HL-60/S4 (cell line): Measurements from ENCODE around the gene CATSPERD.

Source experiments
- in situ Hi-C: fragments of 300-500 bp; cut with MboI; formaldehyde crosslinking; loops from 2 replicates; pipeline ENCODE4 v1.14.3; 2022; ENCODE audit warnings: low sequenced_read_pairs

CATSPERD gene, protein sequence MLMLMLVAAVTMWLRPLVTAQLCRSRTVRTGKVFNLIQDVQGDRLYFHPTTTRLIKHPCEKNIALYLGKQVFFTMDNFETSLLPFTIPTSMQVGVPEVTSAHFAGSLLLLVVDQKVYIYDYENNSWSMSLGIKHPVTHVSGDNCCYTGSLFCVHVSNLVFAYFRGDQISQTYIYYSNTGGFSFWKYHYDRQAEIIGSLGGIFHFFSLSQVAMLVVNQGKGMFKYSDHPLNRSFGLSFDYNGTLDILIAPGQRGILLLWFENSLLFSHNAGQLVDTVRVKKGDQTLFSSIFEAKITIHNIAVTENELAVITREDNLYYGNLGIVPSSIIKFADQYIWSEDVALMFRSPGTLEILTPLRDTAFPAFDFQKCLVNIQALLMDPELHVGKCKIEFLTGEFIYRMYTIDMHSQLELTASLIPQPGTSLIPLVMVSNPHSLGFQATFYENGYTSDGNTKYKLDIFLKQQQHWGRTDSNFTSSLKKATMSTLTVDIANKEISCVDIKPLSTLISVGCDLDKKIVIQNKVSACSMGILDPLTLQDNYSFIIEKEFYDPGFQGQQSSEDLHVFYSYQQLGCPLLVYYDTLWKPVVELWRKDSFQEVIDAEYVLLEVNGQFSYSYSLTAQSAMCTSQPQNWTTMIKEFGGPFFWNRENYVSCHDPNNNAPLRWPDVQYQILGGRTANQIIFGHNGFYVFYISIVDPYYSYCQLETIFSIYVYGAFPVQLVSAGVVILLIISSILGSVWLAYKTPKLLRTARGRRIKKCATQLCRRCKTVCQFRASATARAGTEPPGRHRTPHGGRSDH

GRCh38 chr19:5719961-5720790 lies at the start of gene CATSPERD, which contains the start of gene LONP1:
Gene CATSPERD (plus strand): TSS chr19:5720637. CDS start chr19:5720738, 101 bp downstream.
Gene LONP1 (minus strand): TSS chr19:5720146. CDS start chr19:5720132, 14 bp downstream.
- in situ Hi-C loops = no loop called here

DNA sequence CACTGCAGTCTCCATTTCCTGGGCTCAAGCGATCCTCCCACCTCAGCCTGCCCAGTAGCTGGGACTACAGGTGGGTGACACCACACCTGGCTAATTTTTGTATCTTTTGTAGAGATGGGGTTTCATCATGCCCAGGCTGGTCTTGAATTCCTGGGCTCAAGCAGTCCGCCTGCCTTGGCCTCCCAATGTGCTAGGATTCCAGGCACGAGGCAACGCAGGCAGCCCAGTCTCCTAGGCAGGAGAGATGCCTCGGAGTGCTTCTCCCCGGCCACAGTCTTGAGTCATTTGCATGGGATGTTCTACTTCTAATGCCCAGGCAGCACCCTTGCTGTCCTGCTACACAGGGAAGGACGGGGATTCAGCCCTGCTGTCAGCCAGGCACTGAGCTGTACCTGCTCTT lies 48.8 kb upstream of the CATSPERD start:
- in situ Hi-C loops = no loop called here

- in situ Hi-C loops = no loop called here
These were observed 47.6 kb upstream of the CATSPERD start for GRCh38 chr19:5672708-5673459.

DNA sequence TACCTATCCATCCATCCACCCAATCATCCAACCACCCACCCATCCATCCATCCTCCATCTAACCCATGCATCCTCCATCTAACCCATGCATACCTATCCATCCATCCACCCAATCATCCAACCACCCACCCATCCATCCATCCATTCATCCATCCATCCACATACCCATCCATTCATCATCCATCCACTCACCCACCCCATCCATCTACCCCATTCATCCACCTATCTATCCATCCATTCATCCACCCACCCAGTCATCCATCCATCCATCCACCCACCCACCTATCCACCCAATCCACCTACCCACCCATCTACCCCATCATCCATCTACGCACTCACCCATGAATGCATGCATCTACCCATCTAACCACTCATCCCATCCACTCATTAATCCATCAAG lies 46.7 kb upstream of the CATSPERD start:
- in situ Hi-C loops = no loop called here

- in situ Hi-C loops = no loop called here
These were observed 45.7 kb upstream of the CATSPERD start for GRCh38 chr19:5674714-5675113.

- in situ Hi-C loops = no loop called here
These were observed 44.2 kb upstream of the CATSPERD start for GRCh38 chr19:5676105-5676771.

GRCh38 chr19:5676772-5677105 lies 43.7 kb upstream of the CATSPERD start:
- in situ Hi-C loops = no loop called here

- in situ Hi-C loops = no loop called here
These were observed 43.3 kb upstream of the CATSPERD start for GRCh38 chr19:5677136-5677535.

- in situ Hi-C loops = no loop called here
These were observed 42.9 kb upstream of the CATSPERD start for GRCh38 chr19:5677580-5677979.

GRCh38 chr19:5678071-5678718 lies 42.2 kb upstream of the CATSPERD start:
- in situ Hi-C loops = no loop called here

DNA sequence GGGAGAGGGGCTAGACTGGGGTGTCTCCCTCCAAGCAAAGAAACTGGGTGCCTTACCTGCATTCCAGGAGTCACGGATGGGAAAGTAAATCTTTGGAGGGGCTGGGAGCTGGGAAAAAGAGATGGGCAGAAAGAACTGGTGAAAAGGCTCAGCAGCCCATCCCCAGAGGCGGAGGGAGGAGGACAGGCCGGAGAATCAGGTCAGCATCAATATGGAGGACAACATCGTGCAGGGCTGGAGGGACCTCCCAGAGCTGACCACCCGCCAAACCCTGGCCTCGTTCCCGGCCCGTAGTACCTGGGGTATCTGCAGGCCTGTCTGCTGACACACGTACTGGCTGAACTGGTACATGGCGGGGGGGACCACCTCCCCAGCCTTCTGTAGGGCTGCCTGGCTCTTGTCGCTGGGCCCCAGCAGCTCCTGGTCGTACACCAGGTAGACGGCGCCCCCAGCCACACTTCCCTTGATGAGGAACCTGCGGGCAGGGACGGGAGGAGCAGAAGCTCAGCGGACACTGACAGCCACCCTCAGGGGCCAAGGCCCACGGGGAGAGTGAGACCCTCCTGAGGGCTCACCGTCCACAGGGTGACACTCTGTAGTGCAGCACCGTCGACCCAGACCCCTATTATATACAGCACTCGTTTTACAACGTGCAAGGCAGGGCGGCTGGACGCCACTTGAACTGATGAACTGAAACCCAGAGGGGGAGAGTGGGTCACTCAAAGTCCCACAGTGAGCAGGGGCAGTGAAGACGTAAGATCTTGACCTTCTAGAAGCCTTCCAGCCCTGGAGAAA lies 41.0 kb upstream of the CATSPERD start:
- in situ Hi-C loops = no loop called here

GRCh38 chr19:5680084-5680436 lies 40.4 kb upstream of the CATSPERD start:
- in situ Hi-C loops = no loop called here

DNA sequence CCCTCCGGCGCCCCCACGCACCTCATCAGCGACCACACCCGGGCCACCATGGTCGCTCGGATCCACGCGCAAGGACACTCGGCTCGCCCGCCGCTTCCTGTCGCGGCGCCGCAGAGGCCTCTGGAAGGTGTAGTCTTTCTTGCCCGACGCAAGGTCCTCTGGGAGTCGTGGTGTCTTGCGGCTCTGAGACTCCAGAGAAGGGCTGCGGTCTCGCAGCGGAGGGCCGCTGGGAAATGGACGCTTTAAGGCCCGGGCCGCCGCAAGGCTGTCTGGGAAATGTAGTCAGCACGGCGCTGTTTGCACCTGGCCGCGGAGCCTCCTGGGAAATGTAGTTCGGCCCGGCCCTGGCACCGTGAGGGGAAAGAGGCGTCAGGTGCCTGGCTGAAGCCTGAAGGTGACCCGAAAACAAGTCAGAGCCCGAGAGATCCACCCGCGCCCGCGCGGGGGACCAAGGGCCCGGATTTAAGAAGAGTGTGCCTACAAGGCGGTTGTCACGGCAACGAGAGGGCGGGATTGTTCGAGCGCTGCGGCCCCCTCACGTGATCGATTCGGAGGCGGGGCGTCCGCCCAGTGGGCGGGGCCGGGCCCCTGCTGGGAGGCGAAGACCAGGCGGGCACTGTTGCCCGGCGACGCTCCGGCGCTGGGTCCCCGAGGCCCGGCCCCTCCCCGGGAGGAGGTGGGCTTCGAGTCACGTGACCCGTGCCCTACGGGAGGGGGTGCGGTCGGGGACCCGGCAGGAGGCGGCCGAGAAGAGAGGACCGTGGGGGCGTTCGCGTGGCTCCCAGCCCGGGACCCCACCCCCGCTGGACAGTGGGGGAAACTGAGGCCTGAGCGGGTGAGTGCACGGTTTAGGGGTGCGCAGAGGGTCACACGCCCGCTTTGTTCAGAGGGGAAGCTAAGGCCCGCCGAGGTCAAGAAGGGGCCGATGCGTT lies 39.7 kb upstream of the CATSPERD start, which contains the start of the genes HSD11B1L and MICOS13:
Gene HSD11B1L, plus strand, starts transcription at position 591 of the 932 bp plus-strand sequence. CDS start 3,806 bp downstream, outside the sequence.
Gene MICOS13, minus strand, starts transcription at position 80 of the 932 bp plus-strand sequence. Its CDS starts 30 bp downstream, at position 50.
- in situ Hi-C loops = no loop called here

GRCh38 chr19:5681391-5682106 lies 38.9 kb upstream of the CATSPERD start:
- in situ Hi-C loops = no loop called here

DNA sequence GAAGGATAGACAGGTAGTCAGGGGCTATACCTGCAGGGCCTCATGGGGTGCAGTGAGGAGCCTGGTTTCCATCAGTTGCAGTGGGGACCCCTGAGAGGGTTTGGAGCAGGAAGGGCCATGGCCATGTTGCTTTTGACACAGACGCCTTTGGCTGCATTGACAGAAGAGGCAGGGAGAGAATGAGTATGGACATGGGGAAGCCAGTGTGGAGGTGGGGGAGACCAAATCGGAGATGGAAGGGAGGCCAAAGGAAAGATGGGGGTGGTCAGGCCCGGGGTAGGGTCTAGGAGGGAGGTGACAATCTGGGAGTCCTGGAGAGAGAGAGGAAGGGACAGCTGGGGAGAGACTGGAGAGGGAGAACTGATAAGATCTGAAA lies 38.3 kb upstream of the CATSPERD start:
- in situ Hi-C loops = no loop called here

GRCh38 chr19:5683177-5683886 lies 37.1 kb upstream of the CATSPERD start:
- in situ Hi-C loops = no loop called here
